Superior temporal gyrus (tissue), 1 donor: ENCODE results near the gene B4GALT2.

ENCODE experiments used
- DNase-seq: peaks from one replicate; pipeline ENCODE4 v3.0.0-alpha.2; 2016; ENCODE audit errors: extremely low spot score

B4GALT2 gene

DNA sequence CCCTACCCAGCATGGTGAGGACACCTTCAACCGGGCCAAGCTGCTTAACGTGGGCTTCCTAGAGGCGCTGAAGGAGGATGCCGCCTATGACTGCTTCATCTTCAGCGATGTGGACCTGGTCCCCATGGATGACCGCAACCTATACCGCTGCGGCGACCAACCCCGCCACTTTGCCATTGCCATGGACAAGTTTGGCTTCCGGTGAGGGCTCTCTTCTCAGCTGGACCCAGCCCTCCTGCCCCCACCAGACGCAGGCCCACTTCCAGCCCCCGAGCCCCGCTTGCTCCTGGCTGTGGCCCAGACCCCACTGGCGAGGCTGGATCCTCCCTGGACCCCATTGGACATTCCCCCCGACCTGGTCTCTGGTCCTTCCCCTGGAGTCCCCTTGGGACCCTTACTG, 5.8 kb downstream of the B4GALT2 start:
- DNase-seq, result no peak

DNA sequence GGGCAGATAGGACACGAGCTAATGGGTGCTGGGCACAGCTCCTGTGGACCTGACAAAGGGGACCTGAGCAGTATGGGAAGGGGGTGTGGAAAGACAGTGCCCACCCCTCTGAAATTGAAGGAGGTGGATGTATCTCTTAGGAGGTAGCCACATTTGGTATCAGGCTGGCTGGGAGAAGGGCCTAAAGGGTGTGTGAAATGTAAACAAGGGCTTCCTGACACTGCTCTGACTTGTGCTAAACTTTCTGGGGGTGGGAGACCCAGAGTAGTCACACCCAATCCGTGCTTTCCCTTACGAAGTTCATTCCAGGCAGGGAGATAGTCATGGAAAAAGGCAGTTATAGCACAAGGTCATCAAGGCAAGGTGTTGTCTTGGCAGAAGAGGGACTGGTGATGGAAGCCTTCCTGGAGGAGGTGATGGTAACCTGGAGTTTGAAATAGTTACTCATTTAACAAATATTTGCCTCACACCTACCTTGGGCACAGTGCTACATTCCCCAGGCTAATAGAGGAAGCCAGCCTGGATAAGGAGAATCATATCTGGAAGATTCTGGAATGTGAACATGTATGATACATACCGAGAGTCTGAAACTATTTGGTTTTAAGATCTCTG, 7.1 kb downstream of the B4GALT2 start:
- no peak for DNase-seq

DNA sequence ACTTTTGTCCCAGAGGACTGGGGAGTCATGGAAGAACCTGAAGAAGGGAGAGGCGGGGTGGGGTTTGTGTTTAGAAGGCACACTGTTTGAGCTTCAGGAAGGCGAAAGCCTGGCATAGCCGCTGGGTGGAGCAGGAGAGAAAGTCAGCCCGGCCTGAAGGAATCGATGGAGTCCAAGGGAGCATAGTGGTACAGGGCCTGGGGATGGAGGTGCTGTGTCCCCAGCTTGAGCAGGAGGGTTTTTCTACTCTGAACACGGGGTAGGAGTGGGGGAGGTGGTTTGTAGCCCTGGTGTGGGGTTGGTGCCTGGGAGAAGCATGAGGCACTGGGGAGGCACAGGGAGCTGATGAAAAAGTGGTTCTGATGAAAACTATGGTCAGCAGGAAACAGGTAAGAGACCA, 7.7 kb downstream of the B4GALT2 start:
- DNase-seq, result no peak

DNA sequence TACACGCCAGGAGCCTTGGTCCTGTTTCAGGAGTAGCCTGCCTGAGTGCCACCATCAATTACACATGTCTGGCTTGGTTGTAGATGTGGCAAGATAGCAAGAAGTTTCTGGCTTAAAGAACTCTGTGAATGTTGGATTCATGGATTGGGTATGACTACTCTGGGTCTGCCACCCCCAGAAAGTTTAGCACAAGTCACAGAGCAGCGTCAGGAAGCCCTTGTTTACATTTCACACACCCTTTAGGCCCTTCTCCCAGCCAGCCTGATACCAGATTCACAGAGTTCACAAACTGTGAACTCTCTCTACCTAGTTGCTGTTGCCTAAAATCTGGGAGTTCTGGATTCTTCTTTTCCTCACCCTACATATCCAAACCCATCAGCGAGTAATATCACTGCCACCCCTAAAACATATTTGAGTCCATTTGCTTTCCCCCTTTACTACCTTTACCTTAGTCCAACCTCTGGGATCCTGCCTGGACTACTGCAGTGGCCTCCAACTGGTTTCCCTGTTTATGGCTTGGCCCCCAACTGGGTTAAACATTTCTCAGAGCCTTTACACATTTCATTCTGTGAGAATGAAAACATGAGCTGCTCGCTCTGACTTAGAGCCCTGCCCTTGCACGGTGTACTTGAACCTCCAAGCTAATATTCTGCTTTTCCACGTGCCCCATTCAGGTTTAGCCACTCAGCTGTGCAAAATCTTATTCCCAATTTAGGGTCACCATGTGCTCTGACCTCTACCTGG, 8.3 kb downstream of the B4GALT2 start:
- DNase-seq, result no peak

DNA sequence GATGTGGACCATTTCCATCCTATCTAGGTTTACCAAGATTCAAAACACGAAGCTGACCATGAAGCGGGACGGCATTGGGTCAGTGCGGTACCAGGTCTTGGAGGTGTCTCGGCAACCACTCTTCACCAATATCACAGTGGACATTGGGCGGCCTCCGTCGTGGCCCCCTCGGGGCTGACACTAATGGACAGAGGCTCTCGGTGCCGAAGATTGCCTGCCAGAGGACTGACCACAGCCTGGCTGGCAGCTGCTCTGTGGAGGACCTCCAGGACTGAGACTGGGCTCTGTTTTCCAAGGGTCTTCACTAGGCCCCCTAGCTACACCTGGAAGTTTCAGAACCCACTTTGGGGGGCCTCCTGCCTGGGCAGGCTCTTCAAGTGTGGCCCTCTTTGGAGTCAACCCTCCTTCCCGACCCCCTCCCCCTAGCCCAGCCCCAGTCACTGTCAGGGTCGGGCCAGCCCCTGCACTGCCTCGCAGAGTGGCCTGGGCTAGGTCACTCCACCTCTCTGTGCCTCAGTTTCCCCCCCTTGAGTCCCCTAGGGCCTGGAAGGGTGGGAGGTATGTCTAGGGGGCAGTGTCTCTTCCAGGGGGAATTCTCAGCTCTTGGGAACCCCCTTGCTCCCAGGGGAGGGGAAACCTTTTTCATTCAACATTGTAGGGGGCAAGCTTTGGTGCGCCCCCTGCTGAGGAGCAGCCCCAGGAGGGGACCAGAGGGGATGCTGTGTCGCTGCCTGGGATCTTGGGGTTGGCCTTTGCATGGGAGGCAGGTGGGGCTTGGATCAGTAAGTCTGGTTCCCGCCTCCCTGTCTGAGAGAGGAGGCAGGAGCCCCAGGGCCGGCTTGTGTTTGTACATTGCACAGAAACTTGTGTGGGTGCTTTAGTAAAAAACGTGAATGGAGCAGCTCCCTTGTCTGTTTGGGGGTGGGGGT, 11.5 kb downstream of the B4GALT2 start:
- no peak for DNase-seq

DNA sequence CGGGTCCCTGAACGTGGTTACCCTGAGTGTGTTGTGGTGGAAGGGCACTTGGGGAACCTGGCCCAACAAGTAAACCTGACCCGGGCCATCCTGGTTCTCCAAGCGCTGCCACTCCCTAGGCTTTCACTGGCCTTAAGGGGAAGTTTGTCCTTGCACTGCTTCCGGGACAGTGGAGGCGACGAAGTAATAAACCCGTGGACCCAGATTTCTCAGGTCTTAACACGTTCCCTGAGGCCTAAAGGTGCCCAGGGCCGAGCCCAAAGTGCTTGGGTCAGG, 12.1 kb downstream of the B4GALT2 start:
- DNase-seq, result no peak

DNA sequence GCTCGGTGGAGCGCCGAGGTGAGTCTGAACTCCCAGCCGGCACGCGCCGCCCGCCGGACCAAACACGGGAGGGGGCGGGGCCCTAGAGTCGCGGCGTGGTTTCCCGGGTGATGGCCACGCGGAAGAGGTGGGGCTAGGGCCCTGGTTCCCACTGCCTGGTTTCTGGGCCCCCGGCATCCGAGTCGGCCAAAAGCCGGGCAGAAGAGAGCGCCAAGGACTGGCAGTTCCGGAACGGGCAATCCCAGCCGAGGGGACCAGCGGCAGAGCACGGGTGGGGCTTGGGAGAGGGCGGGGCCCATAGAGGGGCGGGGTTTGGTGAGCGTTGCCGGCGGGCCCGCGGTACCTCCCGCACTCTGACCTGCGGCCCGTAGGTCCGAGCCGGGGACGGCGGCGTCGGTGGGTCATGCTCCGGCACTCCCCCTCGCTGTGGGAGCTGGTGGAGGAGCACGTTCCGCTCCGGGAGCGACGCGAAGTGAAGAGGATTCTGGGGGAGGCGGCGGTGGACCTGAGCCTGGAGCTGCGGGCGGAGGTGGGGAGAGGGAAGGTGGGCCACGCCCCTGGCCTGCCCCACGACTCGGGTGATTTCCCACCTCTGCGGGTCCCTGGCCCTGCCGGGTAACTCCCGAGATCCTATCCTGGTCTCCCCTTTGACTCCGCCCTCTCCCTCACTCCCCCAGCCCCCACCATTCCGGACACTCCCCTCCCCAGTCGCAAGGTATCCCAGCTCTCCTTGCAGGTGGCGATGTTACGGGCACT, 12.6 kb downstream of the B4GALT2 start, which contains the start of gene CCDC24:
Gene CCDC24, plus strand, starts transcription at position 124 of the 756 bp plus-strand sequence. Its CDS starts 280 bp downstream, at position 404.
- peak; percentile 73 for DNase-seq

DNA sequence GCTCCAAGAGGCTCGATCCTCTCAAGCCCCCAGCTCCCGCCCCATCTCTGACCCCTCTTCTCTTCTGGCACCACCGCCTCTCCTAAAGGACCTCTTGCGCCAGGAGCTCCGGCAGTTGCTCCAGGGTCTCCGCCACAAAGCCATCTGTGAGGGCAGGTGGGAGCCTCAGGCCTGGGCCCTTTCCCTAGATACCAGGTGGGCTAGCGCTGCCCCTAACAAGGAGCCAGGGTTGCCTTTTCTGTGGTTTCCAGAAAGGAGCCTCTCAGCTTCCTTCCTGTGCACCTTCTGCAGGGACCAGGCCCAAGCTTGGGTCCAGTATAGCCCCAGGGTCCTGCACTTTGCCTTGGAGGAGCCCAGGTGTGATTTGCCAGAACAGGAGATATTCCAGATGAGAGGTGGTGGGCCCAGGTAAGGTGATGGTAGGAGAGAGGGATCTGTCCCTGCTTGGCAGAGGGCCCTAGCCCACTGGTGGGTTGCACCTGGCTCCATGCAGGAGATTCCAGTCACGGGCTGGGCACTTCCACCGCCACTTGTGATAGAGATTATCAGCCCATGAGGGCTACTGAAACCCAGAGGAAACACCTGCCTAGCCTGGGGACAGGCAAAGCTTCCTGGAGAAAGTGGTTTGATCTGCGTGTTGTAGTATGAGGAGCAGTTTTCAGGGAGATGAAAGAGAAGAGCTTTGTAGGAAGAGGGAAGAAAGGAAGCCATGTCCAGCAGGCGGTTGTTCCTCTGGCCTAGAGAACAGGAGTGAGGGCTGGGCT, 13.4 kb downstream of the B4GALT2 start:
- no peak for DNase-seq

DNA sequence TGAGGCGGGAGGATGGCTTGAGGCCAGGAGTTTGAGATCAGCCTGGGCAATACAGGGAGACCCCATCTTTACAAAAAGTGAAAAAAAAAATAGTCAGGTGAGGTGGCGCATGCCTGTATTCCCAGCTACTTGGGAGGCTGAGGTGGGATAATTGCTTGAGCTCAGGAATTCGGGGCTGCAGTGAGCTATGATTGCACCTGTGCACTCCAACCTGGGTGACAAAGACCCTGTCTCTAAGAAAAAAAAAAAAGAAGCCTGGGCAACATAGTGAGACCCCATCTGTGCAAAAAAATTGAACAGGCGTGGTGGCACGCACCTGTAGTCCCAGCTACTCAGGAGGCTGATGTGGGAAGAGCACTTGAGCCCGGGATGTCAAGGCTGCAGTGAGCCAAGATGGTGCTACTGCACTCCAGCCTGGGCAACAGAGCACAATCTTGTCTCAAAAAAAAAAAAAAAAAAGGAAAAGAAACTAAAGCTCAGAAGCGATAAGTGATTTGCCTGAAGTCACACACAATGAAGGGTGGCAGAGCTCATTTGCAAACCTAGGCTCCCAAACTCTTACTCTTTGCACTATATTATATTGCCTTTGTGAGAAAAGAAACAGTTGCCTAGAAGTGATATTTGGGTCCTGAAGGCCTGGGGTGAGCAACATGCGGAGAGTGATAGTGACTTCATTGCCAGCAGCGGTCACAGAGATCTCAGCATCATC, 14.3 kb downstream of the B4GALT2 start:
- no peak for DNase-seq

DNA sequence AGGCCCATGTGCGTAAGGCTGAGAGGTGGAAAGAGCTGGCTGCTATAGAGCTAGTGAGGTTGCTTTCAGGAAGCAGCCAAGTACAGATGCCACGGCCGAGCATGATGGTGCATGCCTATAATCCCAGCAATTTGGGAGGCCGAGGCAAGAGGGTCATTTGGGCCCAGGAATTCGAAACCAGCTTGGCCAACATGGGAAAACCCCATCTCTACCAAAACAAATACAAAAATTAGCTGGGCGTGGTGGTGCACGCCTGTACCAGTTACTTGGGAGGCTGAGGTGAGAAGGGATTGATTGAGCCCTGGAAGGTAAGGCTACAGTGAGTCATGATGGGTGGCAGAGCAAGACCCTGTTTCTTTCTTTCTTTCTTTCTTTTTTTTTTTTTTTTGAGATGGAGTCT, 15.1 kb downstream of the B4GALT2 start:
- no peak for DNase-seq

DNA sequence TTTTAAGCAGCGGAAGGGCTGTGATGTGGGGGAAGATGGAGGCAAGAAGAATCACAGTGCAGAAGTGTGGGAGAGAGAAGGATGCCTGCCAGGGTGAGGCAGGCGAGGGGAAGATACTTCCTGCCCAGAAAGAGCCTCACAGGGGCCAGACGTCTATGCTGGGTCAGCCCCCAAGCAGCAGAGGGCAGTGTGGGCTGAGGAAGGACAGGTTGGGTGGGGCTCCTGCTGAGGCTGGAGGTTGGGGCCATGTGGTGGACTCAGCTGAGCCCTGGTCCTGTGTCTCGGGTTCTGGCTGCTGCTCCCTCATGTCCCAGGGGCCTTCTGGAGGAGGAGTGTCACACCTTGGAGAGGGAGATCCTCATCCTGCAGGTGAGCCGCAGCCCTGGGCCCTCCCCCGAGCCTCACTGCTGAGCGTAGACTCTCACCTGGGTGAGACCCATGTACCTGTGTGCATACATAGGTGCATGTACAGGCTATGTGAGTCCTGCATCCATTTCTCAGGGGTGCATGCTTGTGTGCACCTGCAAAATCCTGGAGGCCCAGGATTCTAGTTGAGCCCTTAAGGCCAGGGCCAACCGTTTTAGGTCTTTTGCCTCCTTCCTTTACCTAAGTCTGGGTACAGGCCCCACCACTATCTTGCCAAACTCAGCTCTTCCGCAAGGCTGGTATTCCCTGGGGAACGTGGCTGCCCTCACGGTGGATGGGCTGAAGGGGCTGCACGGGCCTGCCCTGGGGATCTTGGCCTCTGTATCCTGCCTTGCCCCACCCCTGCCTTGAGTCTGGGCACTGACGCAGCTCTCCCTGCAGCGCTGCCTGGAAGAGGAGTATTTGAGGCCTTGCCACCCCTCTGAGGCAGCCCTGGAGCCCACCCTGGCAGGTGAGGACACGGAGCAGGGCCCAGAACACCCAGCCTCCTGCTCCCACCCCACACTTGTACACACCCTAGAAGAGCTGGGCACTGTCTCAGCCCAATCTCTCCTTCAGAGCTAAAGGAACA, 16.1 kb downstream of the B4GALT2 start:
- no peak for DNase-seq

DNA sequence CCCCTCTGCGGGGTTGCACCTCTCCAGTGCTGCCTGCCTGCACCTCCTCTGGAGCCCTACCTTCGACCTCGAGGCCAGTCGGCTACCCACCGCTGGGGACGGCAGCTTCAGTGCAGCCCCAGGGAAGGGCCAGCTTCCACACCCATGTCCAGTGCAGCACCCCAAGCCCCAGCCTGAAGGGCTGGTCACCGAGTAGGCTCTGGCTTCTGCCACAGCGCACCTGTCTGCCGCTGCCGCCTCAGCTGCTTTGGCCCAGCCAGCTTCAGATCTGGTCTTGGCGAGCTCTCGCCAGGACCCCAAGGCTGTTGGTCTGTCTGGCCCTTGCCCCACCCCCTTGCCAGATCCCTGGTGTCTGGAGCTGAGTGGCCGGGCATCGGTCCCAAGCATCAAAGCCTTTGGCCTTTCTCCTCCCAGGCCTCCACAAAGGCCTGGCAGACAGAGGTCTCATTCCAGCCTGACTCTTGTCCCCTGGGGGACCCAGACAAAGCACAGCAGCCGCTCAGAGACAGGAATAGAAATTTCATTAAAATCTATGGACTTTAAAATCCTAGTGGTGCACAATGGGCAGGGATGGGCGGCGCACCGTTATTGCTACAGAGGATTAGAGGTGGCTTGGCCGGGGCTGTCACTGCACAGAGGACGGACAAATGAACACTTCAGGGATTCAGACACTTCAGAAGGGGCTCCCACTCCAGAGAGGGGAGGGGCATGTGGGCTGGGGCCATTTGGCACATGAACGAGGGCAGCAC, 17.1 kb downstream of the B4GALT2 start:
- peak; percentile 11 for DNase-seq

DNA sequence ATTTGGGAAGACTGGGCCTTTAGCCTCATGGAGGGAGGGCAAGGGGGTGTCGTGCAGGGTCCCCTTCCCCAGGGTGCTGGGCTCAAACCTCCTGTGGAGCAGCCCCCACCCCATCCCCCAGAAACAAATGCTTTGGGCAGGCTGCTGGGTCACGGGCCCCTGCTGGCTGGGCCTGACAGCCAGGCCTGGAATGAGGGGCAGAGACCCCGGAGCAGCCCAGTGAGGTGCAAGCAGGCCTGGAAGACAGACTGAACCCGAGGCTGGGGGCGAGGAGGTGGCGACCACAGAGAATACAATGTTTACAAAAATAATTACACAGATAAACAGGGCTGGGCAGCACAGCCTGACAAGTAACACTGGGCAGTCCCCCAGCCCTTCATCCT, 17.7 kb downstream of the B4GALT2 start:
- DNase-seq, result no peak

DNA sequence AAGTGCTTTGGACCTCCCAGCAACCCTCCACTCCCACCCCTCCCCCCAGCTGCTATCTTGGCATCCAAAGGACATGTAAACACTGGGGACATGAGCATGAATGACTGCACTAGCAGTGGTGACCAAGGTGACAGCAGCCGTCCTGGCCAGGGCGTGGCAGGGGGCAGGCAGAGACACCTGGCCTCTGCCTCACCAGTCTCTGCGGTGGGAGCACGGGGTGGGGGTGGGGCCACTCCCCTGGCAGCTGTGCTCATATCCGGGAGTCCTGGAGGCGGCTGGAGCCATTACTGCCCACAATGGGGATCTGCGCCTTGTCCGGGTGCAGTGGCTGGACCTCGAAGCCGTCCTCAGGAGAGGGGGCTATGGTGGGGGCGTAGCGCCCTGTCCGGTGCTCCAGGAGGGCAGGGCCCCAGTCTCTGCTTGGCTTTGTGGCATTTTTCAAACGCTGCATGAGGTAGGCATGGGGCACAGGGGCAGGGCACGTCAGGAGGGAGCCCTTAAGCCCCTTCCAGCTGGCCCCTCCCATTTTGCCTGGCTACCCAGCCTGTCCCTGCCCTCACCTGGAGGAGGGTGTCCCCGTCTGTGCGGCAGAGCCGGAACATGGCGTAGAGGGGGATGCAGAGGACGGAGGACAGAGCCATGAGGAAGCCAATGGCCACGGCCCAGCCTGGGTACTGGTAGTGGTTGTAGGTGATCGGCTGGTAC, 18.4 kb downstream of the B4GALT2 start:
- DNase-seq, result no peak

DNA sequence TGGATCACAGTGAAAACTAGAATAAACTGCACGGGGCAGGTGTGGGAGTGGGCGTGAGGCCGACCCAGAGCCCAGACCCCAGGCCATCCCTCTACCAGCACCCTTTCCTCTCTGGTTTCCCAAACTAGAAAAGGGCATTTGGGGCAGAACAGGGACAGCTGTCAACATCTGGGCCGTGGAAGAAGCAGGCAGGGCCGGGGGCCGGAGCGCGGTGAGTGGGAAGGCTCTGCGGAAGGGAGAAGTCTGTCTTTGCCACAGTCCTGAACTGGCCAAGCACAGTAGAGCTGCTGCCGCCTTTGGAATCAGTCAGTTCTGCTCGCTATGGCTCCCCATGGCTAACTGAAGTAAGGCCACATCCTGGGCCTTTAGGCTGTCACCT, 19.0 kb downstream of the B4GALT2 start:
- DNase-seq, result no peak

DNA sequence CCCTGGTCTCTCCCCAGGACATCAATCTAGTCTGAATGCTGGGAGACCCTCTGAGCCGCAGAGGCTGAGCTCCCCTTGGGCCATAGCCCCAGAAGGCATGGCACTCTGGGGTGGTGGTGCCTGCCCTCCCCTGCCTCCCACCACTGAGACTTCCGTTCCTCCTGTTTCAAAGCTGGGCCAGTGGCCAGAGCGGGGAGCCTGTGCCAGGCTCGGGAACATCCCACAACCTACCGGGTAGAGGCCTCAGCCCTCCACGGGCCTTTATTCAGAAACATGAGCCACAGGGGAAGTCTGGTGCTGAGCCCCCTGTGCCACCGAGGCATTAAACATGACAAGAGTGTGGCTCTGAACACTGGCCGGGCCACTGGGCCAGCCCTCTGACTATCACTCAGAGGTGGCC, 20.4 kb downstream of the B4GALT2 start:
- no peak for DNase-seq

DNA sequence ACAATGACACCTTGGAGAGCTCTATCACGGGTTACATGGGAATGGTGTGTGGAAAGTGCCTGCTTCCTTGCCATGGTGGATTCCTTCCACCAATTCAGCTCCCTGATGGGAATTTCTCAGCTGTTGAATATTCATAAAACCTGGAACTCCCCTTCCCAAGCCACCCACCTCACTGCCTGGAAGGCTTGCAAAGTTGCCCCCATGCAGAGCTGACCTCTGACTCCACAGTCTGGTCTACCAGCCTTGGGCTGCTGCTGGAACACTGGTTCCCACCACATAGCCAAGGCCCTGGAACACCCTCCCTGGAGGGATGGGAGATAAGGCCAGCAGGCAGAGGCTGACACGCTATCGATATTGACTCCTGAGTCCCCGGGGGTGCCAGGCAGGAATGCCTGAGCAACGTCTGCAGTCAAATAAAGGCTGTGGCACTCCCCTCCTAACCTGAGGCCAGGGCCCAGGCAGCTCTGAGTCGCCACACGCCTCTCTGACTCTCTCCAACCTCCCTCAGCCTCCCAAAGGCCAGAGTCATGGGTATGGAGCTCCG, 21.2 kb downstream of the B4GALT2 start:
- DNase-seq, result no peak

DNA sequence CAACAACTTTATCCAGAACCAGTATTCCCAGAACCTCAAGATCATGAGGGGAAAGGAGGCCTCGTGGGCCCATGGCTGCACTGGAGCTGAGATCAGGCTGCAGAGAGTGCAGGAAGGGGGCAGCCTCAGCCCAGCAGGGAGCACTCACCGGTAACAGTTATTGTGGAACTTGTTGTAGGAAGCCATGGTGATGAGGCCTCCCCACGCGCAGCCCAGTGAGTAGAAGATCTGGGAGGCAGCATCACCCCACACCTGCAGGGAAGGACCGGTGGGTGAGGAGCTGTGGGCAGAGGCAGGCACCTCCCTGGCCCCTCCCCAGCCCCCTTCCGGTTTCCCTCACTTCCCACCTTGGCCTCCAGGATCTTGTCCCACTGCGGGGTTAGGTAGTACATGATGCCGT, 23.2 kb downstream of the B4GALT2 start:
- DNase-seq, result no peak
